22Rv1 (cell line): ENCODE results near the gene IQSEC3.

Source experiments
- ZFX ChIP-seq: fragments of 450-650 bp; IDR thresholded peaks from 2 replicates; pipeline ENCODE4 v1.6.1; 2017; ENCODE audit warnings: antibody characterized with exemption, borderline replicate concordance
- TF ChIP-seq, protein P1 (sequence below): fragments of 450-650 bp; IDR thresholded peaks from 2 replicates; pipeline ENCODE4 v1.5.1; 2017; ENCODE audit warnings: mild to moderate bottlenecking

GRCh38 chr12:153080-153746, 86.6 kb downstream of the IQSEC3 start:
- TF ChIP-seq, protein P1, sequence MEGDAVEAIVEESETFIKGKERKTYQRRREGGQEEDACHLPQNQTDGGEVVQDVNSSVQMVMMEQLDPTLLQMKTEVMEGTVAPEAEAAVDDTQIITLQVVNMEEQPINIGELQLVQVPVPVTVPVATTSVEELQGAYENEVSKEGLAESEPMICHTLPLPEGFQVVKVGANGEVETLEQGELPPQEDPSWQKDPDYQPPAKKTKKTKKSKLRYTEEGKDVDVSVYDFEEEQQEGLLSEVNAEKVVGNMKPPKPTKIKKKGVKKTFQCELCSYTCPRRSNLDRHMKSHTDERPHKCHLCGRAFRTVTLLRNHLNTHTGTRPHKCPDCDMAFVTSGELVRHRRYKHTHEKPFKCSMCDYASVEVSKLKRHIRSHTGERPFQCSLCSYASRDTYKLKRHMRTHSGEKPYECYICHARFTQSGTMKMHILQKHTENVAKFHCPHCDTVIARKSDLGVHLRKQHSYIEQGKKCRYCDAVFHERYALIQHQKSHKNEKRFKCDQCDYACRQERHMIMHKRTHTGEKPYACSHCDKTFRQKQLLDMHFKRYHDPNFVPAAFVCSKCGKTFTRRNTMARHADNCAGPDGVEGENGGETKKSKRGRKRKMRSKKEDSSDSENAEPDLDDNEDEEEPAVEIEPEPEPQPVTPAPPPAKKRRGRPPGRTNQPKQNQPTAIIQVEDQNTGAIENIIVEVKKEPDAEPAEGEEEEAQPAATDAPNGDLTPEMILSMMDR = peak; percentile 96
- no peak for TF ChIP-seq ZFX
